UCSD-AML1 (cell line): Measurements from ENCODE around the gene SH3RF3.
A peak's percentile ranks its signal among the peaks of the same experiment; 100 is the strongest.
"Not testable (repeated sequence)": the region's sequence is repeated elsewhere in the genome, so short reads cannot be mapped to it uniquely, and the experiment has no call there.

Experiments used
- DNase-seq: peaks from one replicate; lab custom pipeline; 2025; ENCODE audit not compliant: unreplicated experiment; lab: John Stamatoyannopoulos, UW

SH3RF3 gene

DNA sequence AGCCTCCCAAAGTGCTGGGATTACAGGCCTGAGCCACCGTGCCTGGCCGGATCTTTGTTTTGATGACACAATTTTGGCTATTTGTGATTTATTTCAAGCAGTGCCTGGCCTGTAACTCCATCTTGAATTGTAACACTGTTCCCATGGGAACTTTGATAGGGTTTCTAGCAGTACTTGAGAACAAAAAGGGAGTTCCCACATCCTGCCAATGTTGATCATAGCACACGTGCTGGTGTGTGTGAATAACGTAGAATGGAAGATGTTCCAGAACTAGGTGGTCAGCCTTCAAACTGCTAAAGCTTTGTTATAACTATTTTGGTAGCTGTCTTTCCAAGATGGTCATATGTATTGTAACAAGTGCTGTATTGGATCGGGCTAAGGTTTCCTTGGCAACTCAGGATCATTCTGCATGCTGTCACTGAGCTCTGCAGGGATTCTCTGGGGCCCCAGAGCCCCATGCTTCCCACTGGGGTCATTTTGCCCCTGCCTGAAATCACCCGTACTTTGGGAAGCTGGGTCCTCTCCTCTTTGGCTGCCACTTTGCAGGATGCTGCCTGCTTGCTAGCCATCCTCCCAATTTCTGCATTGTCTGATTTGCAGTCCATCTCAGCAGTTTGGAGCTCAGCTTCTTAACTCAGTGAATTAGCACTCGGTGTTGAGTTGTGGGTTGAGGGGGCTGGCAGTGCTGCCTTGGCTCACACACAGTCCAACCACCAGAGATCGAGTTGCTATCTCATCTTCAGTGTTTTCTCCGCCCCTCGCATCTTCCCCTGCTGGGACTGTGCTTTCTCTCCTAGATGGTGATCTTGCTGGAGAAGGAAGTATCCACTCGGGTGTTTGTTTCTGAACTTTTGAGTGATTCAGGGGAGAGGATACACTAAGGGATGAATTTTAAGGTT lies 26.8 kb downstream of the SH3RF3 start:
- DNase-seq = no peak

DNA sequence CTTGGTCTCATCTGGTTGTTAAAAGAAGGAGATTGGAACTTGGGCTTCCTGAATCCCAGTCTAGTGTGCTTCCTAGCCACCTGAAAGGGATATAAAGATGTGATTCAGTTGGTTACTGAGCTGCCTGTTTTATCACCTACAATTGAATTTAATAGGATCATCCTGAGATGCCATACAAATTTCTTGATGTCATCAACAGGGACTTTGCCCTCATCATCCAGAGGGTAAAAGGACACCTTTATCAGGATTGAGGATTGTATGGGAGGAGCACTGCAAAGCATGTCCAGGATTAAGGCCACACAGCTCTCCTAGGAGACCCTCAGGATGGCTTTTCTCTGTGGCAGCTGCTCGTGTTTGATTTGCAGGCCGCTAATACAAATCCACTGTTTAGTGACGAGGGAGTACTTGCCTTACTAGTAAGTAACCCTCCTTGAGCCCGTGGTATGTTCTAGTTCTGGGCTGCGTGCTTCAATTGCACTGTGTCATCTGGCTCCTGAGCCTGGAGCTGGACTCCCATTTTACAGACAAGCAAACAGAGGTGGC lies 28.6 kb downstream of the SH3RF3 start:
- no peak for DNase-seq

DNA sequence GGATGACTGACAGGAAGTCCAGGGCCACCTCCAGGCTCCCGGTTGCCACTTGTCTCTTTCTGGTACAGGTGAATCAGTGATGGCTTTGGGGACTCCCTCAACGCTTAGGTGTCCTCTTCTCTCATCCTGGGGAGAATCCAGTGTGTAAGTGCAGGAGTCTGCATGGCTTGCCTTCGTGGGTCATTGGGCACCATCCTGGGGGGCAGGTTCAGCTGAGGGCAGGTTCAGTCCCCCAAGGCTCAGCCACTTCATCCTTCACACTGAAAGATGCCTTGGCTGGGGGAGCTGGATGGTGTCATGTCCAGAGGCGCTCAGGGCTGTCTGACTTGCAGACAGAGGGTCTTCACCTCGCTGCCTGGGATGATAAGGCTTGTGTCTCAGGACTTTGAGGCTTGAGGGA lies 29.2 kb downstream of the SH3RF3 start:
- no peak for DNase-seq

DNA sequence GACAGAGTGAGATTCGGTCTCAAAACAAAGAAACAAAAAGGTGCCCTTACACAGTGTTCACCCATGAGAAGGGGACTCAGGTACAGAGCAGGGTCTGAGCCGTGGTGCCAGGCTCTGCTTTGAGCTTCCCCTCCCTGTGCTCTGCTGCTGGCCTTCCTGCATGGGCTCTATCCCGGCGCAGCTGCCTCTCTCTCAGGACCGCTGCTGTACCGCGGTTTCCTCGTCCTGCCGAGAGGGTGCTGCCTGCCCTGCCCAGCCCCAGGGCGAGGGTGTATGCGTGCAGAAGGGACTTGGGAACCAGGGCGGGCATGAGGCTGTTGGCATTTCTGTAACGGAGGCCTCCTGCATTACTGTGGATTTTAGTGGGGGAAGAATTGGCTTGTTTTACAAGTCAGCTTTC lies 30.1 kb downstream of the SH3RF3 start:
- no peak for DNase-seq

DNA sequence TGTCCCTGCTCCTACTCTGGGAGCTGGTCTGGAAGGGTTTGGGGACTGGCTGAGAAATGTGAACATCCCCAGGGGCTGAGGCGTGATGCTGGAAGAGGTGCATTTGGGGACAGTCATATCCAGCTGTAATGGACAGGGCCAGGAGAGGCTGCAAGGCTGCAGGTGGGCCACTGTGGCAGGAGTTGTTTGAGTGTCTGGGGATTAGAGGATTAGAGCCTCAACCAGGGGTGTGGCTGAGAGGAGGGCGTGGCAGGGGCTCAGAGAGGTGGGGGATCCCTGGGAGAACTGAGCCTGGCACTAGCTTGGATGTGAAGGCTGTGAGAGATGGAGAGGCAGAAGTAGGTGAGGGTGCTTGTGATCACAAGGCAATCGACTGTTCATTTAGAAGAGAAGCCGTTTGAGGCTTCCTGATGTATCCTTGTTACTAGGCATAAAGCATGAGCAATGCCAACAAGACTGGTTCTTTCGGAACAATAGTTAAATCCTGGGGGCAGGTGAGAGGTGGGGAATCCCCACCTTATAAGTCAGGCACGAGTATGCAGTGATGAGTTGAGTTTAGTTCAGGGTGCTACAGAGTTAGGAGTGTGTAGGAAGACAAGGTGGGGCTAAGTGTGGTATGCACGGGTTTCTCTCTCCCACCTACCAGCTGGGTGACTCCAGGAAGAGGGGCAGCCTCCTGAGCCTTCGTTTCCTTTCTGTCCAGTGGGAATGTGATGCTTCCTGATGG lies 31.9 kb downstream of the SH3RF3 start:
- no peak for DNase-seq

DNA sequence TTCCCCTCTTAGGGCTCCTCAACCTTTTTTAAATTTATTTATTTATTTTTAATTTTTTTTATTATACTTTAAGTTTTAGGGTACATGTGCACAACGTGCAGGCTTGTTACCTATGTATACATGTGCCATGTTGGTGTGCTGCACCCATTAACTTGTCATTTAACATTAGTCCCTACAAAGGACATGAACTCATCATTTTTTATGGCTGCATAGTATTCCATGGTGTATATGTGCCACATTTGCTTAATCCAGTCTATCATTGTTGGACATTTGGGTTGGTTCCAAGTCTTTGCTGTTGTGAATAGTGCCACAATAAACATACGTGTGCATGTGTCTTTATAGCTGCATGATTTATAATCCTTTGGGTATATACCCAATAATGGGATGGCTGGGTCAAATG lies 33.4 kb downstream of the SH3RF3 start:
- not testable (repeated sequence) for DNase-seq

DNA sequence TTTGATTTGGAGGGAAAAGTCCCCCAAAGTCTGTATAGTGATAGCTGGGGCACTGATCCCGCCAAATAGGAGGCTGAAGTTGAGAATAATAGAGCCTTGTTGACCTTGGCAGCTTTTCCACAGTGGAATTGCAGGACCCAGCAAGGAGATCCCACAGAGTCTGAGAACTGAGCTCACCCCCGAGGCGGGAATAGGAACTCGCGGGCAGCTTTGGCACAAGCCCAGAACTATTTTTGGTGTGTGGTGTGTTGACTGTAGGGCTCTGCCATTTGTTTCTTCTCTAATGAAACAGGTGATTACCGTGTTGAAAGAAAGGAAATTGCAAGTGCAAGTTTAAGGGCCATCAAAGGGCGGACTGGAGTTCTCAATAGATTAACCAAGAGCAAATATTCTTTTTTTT lies 34.0 kb downstream of the SH3RF3 start:
- no peak for DNase-seq

DNA sequence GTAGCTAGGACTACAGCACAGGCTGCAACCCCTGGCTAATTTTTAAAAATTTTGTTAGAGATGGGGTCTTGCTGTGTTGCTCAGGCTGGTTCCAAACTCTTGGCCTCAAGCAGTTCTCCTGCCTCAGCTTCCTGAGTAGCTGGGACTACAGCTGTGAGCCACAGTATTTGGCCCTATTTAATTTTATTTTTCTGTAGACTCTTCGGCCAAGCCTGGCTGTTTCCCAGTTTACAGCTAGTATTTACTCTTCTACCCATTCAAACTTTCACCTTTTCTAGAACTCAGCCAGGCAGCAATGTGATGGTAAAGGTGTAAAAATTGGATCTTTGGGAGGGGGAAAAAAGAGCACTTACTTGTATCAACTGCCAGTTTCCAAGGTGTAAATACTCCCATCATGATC lies 35.3 kb downstream of the SH3RF3 start:
- no peak for DNase-seq

DNA sequence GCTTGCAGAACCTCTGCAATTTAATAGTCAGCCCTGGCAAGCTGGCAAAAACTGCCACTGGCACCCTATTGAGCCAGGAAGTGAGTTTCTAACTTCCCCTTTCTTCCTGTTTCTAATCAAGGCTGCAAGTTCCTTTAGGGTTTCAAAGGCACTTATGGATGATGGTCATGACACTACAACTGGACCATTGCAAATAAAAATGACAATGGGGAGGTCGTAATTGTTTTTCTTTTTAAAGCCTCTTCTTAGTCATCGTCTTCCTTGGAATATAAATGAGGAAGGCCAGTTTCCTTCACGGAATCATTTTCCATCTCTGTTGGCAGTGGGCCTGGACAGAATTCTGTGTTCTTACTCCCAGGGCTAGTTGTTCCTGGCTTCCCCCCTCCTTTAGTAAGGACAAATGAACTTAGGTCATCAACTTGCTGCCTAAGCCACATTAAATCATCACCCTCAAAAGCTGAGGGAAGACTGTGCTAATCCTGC lies 35.8 kb downstream of the SH3RF3 start:
- no peak for DNase-seq

DNA sequence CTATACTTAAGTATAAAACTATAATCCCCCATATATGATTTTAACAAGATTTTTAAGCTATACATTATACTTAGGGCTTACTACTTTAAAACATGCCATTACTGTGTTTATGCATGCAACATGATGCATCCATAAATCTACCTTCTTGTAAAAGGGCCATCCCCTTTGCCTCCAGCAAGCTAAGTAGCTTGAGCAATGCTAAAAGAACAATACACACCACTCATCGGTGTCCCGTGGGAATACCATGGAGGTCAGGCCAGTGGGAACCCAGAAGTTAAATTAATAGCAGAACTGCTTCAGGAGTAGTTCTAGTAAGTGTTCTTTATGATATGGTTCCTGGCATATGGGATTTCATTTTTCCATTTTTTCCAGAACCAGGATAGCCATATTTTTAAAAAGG lies 37.8 kb downstream of the SH3RF3 start:
- no peak for DNase-seq

DNA sequence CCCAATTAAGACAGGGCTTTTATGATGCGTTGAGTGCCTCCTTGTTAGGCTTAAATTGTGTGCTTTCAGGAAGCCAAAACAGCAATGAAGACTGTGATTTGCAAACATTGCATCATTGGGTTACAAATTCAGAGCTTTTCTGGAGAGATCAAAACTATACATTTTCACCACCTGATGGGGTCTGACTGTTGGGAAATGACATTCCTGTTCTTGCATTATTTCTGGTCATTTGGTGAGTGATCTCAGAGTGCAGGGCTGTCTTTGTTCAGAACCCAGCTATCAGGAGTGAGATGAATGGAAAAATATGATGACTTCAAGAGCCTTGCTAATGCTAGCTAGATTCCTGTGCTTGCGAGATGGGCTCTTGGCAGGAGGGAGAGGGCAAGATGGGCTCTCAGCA lies 39.1 kb downstream of the SH3RF3 start:
- no peak for DNase-seq

DNA sequence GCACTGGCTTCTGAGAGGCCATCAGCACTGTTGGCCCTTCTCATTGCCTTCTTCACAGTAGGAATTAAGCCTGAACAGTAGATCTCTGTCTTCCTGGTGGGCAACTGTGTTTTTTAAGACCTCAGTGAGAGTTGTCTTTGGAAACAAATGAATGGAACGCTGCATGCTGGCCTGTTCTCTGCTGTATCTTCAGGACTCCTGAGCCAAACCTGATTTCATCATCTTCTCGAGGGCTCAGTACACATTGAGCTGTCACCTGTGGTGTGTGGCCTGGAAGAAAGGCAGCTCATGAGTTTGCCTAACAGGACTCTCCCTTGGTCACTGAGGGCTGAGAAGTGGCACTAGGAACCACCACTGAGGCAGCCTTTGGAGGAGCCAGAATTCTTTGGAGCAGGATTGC lies 39.7 kb downstream of the SH3RF3 start:
- DNase-seq = no peak

DNA sequence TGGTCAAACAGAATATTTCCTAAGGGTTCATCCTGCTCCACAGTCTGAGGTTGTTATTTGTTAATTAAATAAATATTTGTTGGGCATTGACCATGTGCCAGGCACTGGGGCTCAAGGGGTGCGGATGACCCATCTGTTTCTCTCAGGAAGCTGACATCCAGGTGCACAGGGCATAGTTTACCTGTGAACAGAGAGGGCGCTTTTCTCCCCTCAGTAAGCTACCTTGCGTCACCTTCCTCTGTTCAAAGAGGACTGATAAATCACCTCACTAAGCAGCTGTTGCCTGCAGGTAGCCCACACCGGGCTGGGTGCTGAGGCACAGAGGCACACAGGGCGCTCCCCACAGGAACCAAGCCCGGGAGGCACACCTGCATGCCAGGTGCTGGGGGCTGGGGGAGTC lies 41.6 kb downstream of the SH3RF3 start:
- no peak for DNase-seq

DNA sequence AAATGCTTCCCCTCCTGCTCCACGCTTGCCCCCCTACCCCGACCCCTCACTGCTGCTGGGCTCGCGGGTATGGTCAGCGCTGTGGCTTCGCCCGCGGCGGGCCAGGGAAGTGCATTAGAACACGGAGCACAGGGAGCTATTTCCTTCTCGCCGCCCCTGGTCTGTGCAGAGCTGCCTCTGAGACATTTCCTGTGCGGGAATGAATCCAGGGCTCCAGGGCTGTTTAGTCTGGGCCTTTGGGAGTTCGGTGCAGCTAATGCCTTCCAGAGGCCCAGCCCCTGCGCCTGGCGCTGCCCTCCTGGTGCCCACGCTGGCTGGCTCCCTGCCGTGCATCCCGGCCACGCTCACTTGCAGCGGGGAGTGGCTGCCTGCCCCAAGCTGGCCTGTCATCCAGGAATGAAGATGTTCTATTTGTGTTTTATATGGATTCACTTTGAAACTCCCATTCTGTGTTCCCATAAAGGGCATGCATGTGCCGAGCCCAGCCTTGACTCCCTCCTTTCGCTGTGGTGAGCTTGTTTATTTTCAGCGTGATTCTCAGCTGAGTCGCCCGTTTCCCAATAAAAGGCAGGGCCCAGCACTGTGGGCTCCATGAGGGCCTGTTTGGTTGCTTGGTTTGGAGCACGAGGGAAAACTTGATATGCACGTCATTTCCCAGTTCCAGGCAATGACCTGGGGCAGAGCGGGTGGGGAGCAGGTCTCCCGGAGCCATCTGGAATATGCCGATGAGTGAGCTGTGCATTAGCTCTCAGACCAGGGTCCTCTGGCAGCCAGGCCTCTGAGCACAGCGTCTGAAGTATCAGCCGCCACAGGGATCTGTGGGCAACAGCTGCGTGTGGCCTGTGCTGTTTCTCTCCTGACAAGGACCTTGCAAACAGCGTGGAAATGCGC lies 42.7 kb downstream of the SH3RF3 start:
- peak; percentile 26 for DNase-seq

DNA sequence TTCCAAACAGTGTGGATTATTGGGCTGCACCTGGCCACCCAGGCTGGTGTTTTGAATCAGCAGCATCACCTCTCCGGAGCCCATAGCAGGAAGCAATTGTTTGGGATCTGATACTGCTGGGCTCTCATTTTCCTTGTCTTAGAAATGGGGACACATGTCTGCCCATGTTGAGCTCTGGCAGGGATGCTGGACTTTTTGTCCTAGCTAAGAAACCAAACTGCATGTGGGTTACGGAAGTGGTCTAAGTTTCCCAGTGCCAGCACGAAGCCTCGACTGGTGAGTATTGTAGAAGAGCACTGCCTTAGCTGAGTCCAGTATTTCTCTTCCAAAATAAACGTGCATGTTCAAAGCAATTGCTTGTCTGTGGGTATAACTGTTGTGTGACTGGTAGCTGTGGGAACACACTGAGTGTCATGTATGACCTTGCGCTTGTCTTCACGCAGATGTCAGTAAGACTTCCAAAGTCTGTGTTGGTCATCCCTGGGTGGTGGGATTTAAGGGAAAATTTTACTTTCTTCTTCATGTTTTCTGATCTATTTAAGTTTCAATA lies 43.6 kb downstream of the SH3RF3 start:
- DNase-seq = no peak

DNA sequence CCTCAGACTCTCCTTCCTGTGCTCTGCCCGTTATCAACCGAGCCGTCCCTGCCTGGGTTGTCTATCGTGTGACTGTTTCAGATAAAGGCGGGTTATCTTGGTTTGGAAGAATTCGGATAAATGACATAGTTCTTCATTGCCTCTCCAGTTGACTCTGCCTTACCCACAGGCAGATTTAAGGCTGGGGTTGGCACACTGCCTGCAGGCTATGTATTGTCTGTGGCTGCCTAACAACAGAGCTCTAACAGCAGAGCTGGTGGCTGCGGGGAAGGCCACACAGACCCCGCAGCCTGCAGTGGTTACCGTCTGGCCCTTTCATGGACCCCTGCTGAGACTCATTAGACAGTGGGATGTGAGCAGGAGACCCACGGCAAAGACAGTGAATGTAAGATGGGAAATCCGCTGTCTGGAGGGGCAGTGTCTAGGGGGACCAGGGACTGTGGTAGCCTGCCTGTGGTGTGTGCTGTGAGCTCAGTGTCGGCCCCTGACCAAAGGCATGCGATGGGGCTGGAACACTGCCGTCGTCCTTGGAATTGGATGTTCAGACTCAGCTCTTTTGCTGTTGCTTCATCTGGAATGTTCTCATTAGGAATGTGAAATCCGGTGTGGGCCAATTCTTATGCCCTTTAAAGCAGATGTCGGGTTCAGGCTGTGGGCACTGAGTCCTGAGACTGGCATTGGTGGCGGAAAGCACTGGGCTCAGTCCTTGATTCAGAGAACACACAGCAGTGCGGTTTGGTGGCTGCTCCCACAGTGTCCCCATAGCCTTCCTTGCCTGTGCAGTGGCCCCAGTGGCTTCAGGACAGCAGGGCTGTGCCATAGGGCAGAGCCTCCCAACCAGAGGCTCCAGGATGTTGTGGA lies 44.5 kb downstream of the SH3RF3 start:
- no peak for DNase-seq

DNA sequence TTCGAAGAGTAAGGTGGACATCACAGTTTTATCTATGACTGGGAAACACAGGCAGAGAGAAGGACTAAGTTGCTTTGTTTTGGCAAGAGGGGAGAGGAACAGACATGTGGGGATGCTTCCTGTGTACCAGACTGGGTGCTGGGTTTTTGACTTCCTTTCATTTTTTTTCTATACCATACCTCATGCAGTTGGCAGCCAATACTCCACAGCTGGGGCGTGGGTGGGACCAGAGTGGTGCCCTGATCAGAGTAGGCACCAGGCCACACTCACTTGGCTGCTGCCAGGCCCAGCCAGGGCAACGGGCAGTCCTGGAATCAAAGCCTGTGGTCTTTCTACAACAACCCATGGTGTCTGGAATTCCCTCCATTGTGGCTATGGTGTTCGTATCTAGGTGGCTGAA lies 45.2 kb downstream of the SH3RF3 start:
- no peak for DNase-seq

DNA sequence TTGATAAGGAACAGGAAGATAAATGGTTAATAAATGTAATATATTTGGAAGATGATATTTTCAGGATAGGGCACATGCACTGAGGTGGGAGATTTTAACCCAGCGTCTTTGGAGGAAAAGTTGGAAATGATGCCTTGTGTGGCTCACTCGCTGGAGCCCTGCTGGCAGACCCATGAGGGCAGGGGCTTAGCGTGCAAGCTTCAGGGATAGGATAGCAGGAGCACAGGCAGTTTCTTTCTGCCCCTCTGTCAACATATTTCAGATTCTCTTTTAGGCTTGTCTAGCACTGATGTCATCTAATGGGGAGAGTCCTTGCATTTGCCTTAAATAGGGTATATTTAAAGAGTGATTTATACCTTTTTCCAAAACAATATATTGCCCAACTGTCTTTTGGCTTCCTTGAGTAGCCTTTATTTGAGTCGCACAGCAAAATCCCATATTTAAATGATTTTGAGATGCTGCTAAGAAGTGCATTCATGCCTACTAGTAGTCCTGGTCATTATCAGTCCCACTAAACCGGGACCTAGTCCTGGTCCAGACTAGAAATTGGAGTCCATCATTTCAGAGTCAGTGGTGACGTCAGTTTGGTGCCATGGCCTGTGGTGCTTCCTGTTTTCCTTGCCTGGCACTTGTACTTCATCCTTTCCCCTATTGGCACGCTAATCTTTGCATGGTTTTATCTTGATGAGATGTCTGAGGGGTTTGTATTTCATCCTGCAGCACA lies 45.8 kb downstream of the SH3RF3 start:
- DNase-seq = no peak

DNA sequence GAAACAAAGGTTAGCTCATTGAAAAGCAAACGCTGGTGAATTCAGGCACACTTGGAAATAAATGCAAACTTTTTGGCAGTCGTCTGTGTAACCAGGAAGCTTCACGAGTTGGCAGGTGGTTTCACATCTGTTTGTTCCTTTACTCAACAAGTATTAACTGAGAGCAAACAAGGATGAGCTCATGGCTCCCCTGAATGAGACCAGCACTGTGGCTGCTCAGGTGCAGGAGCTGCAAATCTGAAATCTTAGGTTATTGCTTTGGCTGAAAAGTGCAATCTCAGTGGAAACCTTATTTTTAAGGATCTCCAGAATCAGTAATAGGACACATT lies 46.3 kb downstream of the SH3RF3 start:
- no peak for DNase-seq
